Upper lobe of left lung (tissue), 6 donors: ENCODE results near the gene TICAM2. TPM values are rescaled to one million over a fixed set of nuclear protein-coding genes. Genes with fewer than 3 reads are reported as not detected.

ENCODE experiments used
- ATAC-seq, 2 donors: fragments of 200-7000 bp; cut with Tn5 transposase; one replicate each; pipeline ENCODE4 v1.9.1; 2022; ENCODE audit warnings: mild to moderate bottlenecking in 2 of 2, moderate library complexity in 2 of 2; ENCODE audit not compliant: low FRiP score in 2 of 2
- DNase-seq, 2 donors: peaks; one replicate each; pipeline ENCODE4 v3.0.0-alpha.2; 2019 to 2020
- H3K27ac ChIP-seq, 4 donors: fragments of 200-600 bp; sonication (generic); one replicate each; pipeline ENCODE4 v1.5.1; 2016 to 2019
- H3K27me3 ChIP-seq, 4 donors: fragments of 200-600 bp; sonication (generic); one replicate each; pipeline ENCODE4 v1.5.1; 2017 to 2019
- H3K36me3 ChIP-seq, 4 donors: fragments of 200-600 bp; sonication (generic); one replicate each; pipeline ENCODE4 v1.5.1; 2016 to 2019
- H3K4me1 ChIP-seq, 4 donors: fragments of 200-600 bp; sonication (generic); one replicate each; pipeline ENCODE4 v1.5.1; 2018 to 2019
- H3K4me3 ChIP-seq, 4 donors: fragments of 200-600 bp; sonication (generic); one replicate each; pipeline ENCODE4 v1.5.1; 2017 to 2019; ENCODE audit warnings: mild to moderate bottlenecking in 2 of 4, moderate library complexity in 1 of 4
- H3K9me3 ChIP-seq, 4 donors: fragments of 200-600 bp; sonication (generic); one replicate each; pipeline ENCODE4 v1.5.1; 2018 to 2019
- CTCF ChIP-seq, 6 experiments: fragments of 450-650 bp in 4 of 6; fragments of 200-600 bp in 2 of 6; sonication (generic) in 2 of 6; IDR thresholded peaks; one replicate each; pipeline ENCODE4 v1.5.1; 2016 to 2019; ENCODE audit warnings: antibody characterized with exemption in 6 of 6
- EP300 ChIP-seq, 4 donors: sonication (generic); formaldehyde crosslinking; IDR thresholded peaks; one replicate each; pipeline ENCODE4 v1.5.1; 2017; ENCODE audit warnings: antibody characterized with exemption in 4 of 4, control low read depth in 2 of 4
- POLR2A ChIP-seq, 4 donors: fragments of 450-650 bp; IDR thresholded peaks; one replicate each; pipeline ENCODE4 v1.5.1; 2016 to 2017; ENCODE audit warnings: antibody characterized with exemption in 4 of 4, mild to moderate bottlenecking in 2 of 4
- POLR2AphosphoS5 ChIP-seq, 2 donors: sonication (generic); formaldehyde crosslinking; IDR thresholded peaks; one replicate each; pipeline ENCODE4 v1.5.1; 2017; ENCODE audit warnings: antibody characterized with exemption in 2 of 2
- WGBS, 2 donors: methylation state at CpG; one replicate each; pipeline ENCODE4 v1.1.5; 2017 to 2018; 5-methylcytosine and 5-hydroxymethylcytosine counted together
- total RNA-seq, 6 donors: library from RNA; depleted of rRNA in 4 of 6; stranded (reverse); fragments of >200 nt in 4 of 6; gene quantifications; one replicate each; pipeline versions ENCODE4 v1.1.0 to v1.2.1, GENCODE V29; 2016 to 2021
- donor health status: DM: no; HTN: no; CAD: no; lungs with moderate emphysema.
- donor health status: DM: no; HTN: yes; CAD: no; lungs with severe emphysema.

TICAM2 gene
- total RNA-seq, 6 donors from 2014 or later, result 0.30 to 6.7 (median 1.8) TPM

- WGBS, 2 donors, result 73 to 85% methylated on average over 5 of the region's 5 CpGs
- Histone ChIP-seq H3K27me3 (no peaks in the 10 kb centered on the region), H3K9me3 (no peaks in the 10 kb centered on the region), H3K27ac (no peak overlapping the region), H3K4me3 (no peak overlapping the region), H3K36me3 (no peaks in the 10 kb centered on the region), H3K4me1 (no peaks in the 10 kb centered on the region)
- no peak for ATAC-seq
- no peak for TF ChIP-seq EP300 (IDR thresholded peaks at IDR 0.05)
- TF ChIP-seq CTCF (IDR thresholded peaks at IDR 0.05), result no peak
- TF ChIP-seq POLR2A (IDR thresholded peaks at IDR 0.05), result no peak
- TF ChIP-seq POLR2AphosphoS5 (IDR thresholded peaks at IDR 0.05), result no peak
- DNase-seq, result no peak
These were observed 30.8 kb downstream of the TICAM2 start for GRCh38 chr5:115571441-115571878.

GRCh38 chr5:115568668-115569067, 33.6 kb downstream of the TICAM2 start:
- Histone ChIP-seq H3K36me3 (no peaks in the 10 kb centered on the region), H3K4me1 (no peaks in the 10 kb centered on the region), H3K9me3 (no peaks in the 10 kb centered on the region), H3K27ac (no peak overlapping the region), H3K27me3 (no peaks in the 10 kb centered on the region), H3K4me3 (no peak overlapping the region)
- 90 to 93% methylated on average over 1 of the region's 1 CpG for WGBS, 2 donors
- ATAC-seq (no peak), DNase-seq (no peak)
- no peak for TF ChIP-seq EP300 (IDR thresholded peaks at IDR 0.05)
- no peak for TF ChIP-seq POLR2A (IDR thresholded peaks at IDR 0.05)
- no peak for TF ChIP-seq CTCF (IDR thresholded peaks at IDR 0.05)
- no peak for TF ChIP-seq POLR2AphosphoS5 (IDR thresholded peaks at IDR 0.05)

GRCh38 chr5:115565233-115565632, 37.0 kb downstream of the TICAM2 start:
- no peaks in the 10 kb centered on the region for H3K27me3 ChIP-seq
- no peak overlapping the region for H3K4me3 ChIP-seq
- 85 to 97% methylated on average over 2 of the region's 2 CpGs for WGBS, 2 donors
- TF ChIP-seq POLR2A (IDR thresholded peaks at IDR 0.05), result no peak
- no peak for TF ChIP-seq CTCF (IDR thresholded peaks at IDR 0.05)
- no peak for TF ChIP-seq EP300 (IDR thresholded peaks at IDR 0.05)
- TF ChIP-seq POLR2AphosphoS5 (IDR thresholded peaks at IDR 0.05), result no peak
- no peaks in the 10 kb centered on the region for H3K36me3 ChIP-seq
- no peak overlapping the region for H3K27ac ChIP-seq
- no peaks in the 10 kb centered on the region for H3K4me1 ChIP-seq
- DNase-seq, result no peak
- ATAC-seq, result no peak
- no peaks in the 10 kb centered on the region for H3K9me3 ChIP-seq

- H3K36me3 ChIP-seq, result no peaks in the 10 kb centered on the region
- no peak overlapping the region for H3K4me3 ChIP-seq
- no peak overlapping the region for H3K27ac ChIP-seq
- ATAC-seq (no peak), DNase-seq (no peak)
- H3K4me1 ChIP-seq, result peaks cover 11 to 18% (median 15%) of the 10 kb centered on the region in 4 donors
- H3K27me3 ChIP-seq, result no peaks in the 10 kb centered on the region
- TF ChIP-seq POLR2A (IDR thresholded peaks at IDR 0.05), result no peak
- no peak for TF ChIP-seq CTCF (IDR thresholded peaks at IDR 0.05)
- no peak for TF ChIP-seq POLR2AphosphoS5 (IDR thresholded peaks at IDR 0.05)
- no peak for TF ChIP-seq EP300 (IDR thresholded peaks at IDR 0.05)
- H3K9me3 ChIP-seq, result no peaks in the 10 kb centered on the region
- WGBS, 2 donors, result 89 to 91% methylated on average over 3 of the region's 3 CpGs
These were observed 41.1 kb downstream of the TICAM2 start for GRCh38 chr5:115561176-115561575.

GRCh38 chr5:115559524-115559923, 42.8 kb downstream of the TICAM2 start:
- no peak overlapping the region for H3K4me3 ChIP-seq
- H3K36me3 ChIP-seq, result no peaks in the 10 kb centered on the region
- peak in 1 of 2 donors; percentile 46 for ATAC-seq

More at GRCh38 chr5:115559524-115559923, 42.8 kb downstream of the TICAM2 start:
- no peaks in the 10 kb centered on the region for H3K27me3 ChIP-seq
- peaks cover 11 to 18% (median 15%) of the 10 kb centered on the region in 4 donors for H3K4me1 ChIP-seq
- no peaks in the 10 kb centered on the region for H3K9me3 ChIP-seq
- TF ChIP-seq EP300 (IDR thresholded peaks at IDR 0.05), result no peak
- no peak for TF ChIP-seq CTCF (IDR thresholded peaks at IDR 0.05)
- no peak for TF ChIP-seq POLR2A (IDR thresholded peaks at IDR 0.05)
- no peak for TF ChIP-seq POLR2AphosphoS5 (IDR thresholded peaks at IDR 0.05)
- no peak for DNase-seq
- no peak overlapping the region for H3K27ac ChIP-seq
